CMK (cell line): ENCODE results near the gene NECTIN1.
A peak's percentile ranks its signal among the peaks of the same experiment; 100 is the strongest.

Experiments
- DNase-seq: peaks from one replicate; pipeline ENCODE4 v3.0.0-alpha.2; 2010; ENCODE audit warnings: low read depth

NECTIN1 gene

DNA sequence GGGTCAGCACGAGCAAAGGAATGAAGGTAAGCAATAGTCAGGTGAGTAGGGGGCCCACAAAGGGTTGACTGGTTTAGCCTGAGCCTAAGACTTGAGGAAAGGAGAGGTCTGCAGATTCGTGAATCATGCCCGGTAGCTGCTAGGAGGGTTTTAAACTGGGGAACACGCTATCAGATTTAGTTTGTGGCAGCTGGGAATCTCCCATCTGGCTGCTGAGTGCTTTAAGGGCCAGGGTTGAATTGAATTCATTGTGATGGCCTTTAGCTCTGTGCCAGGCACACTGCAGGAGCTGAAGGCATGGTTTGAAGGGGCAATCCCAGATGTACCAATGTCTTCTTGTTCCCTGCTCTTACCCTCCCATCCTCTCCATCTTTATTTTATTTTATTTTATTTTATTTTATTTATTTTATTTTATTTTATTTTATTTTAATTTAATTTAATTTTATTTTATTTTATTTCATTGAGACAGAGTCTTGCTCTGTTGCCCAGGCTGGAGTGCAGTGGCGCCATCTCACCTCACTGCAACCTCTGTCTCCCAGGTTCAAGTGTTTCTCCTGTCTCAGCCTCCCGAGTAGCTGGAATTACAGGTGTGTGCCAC is 1.9 kb upstream of the NECTIN1 start:
- DNase-seq = no peak

GRCh38 chr11:119729951-119730613 is 1.1 kb upstream of the NECTIN1 start:
- peak; percentile 45 for DNase-seq

DNA sequence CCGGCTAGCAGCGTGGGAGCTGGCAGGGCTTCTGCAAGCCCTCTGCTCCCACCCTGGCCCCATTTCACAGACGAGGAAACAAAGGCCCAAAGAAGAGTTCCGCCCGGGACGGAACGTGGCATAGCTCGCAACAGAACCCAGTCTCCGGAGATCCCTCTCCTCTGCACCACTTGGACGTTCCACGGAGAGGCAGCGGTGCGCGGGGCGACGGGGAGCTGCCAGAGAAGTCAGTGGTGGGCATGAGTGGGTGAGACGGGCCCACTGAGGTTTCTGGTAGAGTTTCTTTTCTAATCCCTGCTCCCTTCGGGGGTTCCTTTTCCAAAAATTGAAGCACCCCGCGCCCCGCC is 554 bp upstream of the NECTIN1 start:
- DNase-seq = no peak

DNA sequence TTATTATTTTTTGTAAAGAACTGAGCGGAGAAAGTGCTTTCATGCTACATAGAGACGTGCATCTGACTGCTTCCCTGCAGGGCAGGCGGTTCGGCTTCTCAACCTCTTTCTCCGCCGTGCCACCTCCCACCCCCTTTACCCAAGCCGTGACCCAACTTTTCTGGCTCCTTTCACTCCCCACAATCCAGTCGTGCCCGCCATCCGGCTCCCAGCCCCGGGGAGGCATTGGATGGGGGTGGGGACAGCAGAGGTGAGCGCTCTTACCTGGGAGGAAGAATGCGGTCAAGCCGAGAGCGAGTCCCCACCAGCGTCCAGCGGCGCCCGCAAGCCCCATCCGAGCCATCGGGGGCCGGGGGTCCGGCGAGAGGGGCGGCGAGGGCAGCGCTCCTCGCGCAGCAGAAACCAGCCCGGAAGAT is 781 bp downstream of the NECTIN1 start:
- DNase-seq = no peak

- DNase-seq = no peak
These were observed 1.4 kb downstream of the NECTIN1 start for GRCh38 chr11:119727523-119728151.

GRCh38 chr11:119726585-119727522 is 2.1 kb downstream of the NECTIN1 start:
- DNase-seq = no peak

DNA sequence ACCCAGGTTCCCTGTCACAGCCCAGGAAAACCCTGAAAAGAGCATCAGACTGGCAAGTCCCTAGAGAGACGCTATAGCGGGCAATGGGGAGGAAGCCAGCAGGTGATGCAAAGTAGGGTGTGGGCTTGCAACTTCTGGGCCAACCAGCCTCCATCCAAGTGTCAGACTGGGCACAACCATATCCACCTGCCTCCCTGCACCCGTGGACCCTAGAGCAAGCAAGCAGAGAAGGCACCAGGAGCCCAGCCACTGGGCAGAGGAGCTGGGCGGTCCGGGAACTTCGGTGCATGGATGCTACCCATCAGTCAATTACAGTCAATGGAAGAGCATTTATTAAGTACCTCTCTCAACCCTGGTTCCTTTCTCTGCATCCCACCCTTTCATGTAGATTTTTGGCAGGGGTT is 2.8 kb downstream of the NECTIN1 start:
- no peak for DNase-seq

GRCh38 chr11:119724956-119725355 is 4.0 kb downstream of the NECTIN1 start:
- no peak for DNase-seq

GRCh38 chr11:119723952-119724325 is 5.1 kb downstream of the NECTIN1 start:
- no peak for DNase-seq

GRCh38 chr11:119723243-119723951 is 5.6 kb downstream of the NECTIN1 start:
- DNase-seq = no peak

DNA sequence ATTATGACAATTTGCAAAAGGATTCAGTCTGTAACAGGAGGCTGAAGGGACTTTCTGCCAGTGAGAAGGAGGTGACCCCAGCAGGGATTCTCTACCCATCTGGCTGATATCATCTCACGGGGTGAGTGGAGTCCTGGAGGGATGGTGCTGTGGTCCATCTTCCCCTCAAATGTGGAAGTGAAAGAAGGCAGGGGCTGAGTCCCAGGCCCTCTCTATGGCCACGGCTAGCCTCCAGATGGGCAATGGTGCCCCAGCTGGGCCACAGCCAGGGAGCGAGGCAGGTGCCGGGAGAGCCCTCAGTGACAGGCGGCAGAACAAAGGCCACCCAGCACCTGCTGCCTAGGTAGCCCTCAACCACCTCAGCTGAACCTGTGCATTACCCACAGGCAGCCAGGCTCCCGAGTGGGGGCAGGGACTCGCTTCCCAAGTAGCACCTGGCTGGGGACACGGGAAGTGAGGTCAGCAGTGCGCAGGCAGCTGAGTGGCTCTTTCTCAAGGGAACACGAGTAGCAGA is 6.7 kb downstream of the NECTIN1 start:
- DNase-seq = no peak

- no peak for DNase-seq
These were observed 7.6 kb downstream of the NECTIN1 start for GRCh38 chr11:119721129-119722120.

GRCh38 chr11:119720311-119720913 is 8.6 kb downstream of the NECTIN1 start:
- no peak for DNase-seq

GRCh38 chr11:119717839-119718534 is 11.0 kb downstream of the NECTIN1 start:
- DNase-seq = no peak

DNA sequence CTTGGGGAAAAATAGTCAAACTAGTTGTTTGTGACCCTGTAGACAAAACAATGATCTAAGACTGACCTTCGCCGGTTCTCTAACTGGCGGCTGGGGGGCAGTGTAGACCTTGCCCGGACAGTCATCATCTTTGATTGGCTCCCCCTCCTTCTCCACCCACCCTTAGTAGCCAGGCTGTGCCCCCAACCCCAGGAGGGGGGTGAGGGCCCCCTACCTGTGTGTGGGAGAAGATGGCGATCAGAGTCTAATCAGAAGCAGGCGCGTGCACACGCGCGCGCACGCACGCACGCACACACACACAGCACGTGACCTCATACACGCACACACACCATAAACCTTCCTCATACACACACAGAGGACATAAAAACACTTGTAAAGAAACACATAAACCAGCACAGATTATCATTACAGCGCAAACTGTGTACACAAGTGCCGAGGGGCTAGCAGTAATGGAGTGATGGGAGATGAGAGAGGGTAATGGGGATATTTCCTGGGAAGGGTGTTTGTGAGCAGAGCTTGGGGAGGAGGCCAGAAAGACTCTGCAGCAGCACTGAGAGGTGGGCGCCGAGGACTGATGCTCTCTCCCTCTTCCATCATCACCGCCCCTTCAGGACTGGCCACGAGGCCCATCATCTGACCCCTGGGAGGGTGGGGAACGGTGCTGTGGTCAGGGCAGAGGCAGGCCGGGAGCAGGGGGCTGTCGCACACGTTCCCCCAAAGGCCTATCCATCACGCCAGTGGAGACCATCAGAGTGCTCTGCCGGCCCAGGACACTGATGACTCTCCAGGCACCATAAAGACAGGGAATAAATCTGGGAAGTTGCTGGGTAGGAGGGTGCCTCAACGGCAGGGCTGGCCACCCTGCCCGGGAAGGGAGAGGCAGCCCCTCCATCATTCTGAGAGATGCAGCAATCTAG is 12.2 kb downstream of the NECTIN1 start:
- no peak for DNase-seq

GRCh38 chr11:119714590-119714989 is 14.4 kb downstream of the NECTIN1 start:
- no peak for DNase-seq

- DNase-seq = no peak
These were observed 14.8 kb downstream of the NECTIN1 start for GRCh38 chr11:119714189-119714588.

DNA sequence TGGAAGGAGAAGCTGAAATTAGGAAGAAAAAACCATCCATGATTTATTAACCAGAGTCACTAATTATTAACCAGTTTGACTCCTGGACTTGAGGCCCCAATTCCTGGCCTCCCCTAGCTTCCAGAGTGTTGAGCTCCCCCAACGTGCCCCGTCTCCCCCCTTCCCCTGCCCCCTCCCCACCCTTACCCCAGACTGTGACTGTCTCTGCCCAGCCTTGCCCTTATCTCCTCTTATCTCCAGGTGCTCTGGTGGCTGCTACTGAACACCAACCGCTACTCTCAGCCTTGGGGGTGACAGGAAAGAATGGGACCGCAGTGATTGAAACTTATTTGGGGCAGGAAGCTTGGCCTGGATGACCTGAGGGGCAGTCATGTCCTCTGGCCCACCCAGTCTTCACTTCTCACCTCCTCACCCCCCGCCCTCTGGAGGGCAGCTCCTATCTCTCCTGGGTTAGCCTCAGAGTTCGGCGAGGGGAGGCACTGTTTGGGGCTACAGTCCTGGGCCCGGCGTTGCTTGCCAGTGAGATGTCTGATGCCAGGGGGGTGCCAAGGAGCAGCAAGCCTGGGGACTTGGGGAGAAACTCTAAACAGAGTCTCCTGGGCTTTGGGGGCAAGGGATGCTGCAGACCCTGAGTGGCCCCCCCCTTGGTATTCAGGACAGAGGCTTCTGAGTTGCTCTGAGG is 15.5 kb downstream of the NECTIN1 start:
- no peak for DNase-seq
